HG03439 (cell line): Measurements from ENCODE around the gene RPTN.

Source experiments
- ATAC-seq: cut with Tn5 transposase; IDR thresholded peaks from one replicate; pipeline ENCODE4 v1.9.1; 2021; ENCODE audit warnings: mild to moderate bottlenecking, moderate library complexity; ENCODE audit not compliant: unreplicated experiment

Gene RPTN

GRCh38 chr1:152159144-152159543 lies at the start of gene RPTN:
Gene RPTN, minus strand, starts transcription at chr1:152159228. Its CDS starts 1,339 bp downstream, at chr1:152157889.
- ATAC-seq, result no peak

- no peak for ATAC-seq
These were observed 40.0 kb upstream of the RPTN start for GRCh38 chr1:152198982-152199381.

GRCh38 chr1:152197361-152197941 lies 38.4 kb upstream of the RPTN start:
- no peak for ATAC-seq

- ATAC-seq, result no peak
These were observed 32.7 kb upstream of the RPTN start for GRCh38 chr1:152191711-152192110.

- ATAC-seq, result no peak
These were observed 32.2 kb upstream of the RPTN start for GRCh38 chr1:152191260-152191659.

- ATAC-seq, result no peak
These were observed 31.6 kb upstream of the RPTN start for GRCh38 chr1:152190589-152190988.

- no peak for ATAC-seq
These were observed 30.8 kb upstream of the RPTN start for GRCh38 chr1:152189657-152190442.

- ATAC-seq, result no peak
These were observed 29.9 kb upstream of the RPTN start for GRCh38 chr1:152188673-152189591.

- ATAC-seq, result no peak
These were observed 27.7 kb upstream of the RPTN start for GRCh38 chr1:152186556-152187285.

- no peak for ATAC-seq
These were observed 26.7 kb upstream of the RPTN start for GRCh38 chr1:152185544-152186391.

- ATAC-seq, result no peak
These were observed 23.9 kb upstream of the RPTN start for GRCh38 chr1:152182944-152183361.

GRCh38 chr1:152182431-152182830 lies 23.4 kb upstream of the RPTN start:
- no peak for ATAC-seq

GRCh38 chr1:152179566-152179965 lies 20.5 kb upstream of the RPTN start:
- ATAC-seq, result no peak

GRCh38 chr1:152170287-152170905 lies 11.4 kb upstream of the RPTN start:
- ATAC-seq, result no peak

GRCh38 chr1:152169366-152170025 lies 10.5 kb upstream of the RPTN start:
- no peak for ATAC-seq

GRCh38 chr1:152168535-152168868 lies 9.5 kb upstream of the RPTN start:
- no peak for ATAC-seq

GRCh38 chr1:152167835-152168534 lies 9.0 kb upstream of the RPTN start:
- no peak for ATAC-seq

- no peak for ATAC-seq
These were observed 7.9 kb upstream of the RPTN start for GRCh38 chr1:152166966-152167365.
